Activated B cell treated with CpG ODN at 0.5 μM for 24 hours (primary cell): Measurements from ENCODE around the gene EML1. TPM values are rescaled to one million over a fixed set of nuclear protein-coding genes. Genes with fewer than 3 reads are reported as not detected.

Experiments
- ATAC-seq: fragments of 200-7000 bp; cut with Tn5 transposase; one replicate; pipeline ENCODE4 v1.10.0; 2021; ENCODE audit warnings: low read depth, mild to moderate bottlenecking, moderate library complexity
- CTCF ChIA-PET: fragments of 350-600 bp; sonication (Branson Sonifier 250); formaldehyde crosslinking; loops from one replicate; lab custom pipeline; 2021; ENCODE audit warnings: antibody characterized with exemption; lab: Charles Lee
- POLR2A ChIA-PET: fragments of 350-600 bp; sonication (Branson Sonifier 250); formaldehyde crosslinking; loops from one replicate; lab custom pipeline; 2021; ENCODE audit warnings: antibody characterized with exemption; lab: Charles Lee
- DNase-seq: peaks from one replicate; pipeline ENCODE4 v3.0.0; 2022
- H3K27ac Mint-ChIP-seq: one replicate; pipeline ENCODE4 v1.8.0; 2020; ENCODE audit warnings: mixed read lengths
- H3K27me3 Mint-ChIP-seq: one replicate; pipeline ENCODE4 v1.8.0; 2021; ENCODE audit warnings: mixed read lengths
- H3K36me3 Mint-ChIP-seq: one replicate; pipeline ENCODE4 v1.8.0; 2021; ENCODE audit warnings: low read depth, mixed read lengths
- H3K4me1 Mint-ChIP-seq: one replicate; pipeline ENCODE4 v1.8.0; 2021; ENCODE audit warnings: mixed read lengths
- H3K4me3 Mint-ChIP-seq: one replicate; pipeline ENCODE4 v1.8.0; 2020; ENCODE audit warnings: mild to moderate bottlenecking, mixed read lengths
- H3K9me3 Mint-ChIP-seq: one replicate; pipeline ENCODE4 v1.8.0; 2020; ENCODE audit warnings: mixed read lengths
- CTCF ChIP-seq: fragments of 200-600 bp; IDR thresholded peaks from one replicate; pipeline ENCODE4 v1.8.0; 2022; ENCODE audit warnings: antibody characterized with exemption, mild to moderate bottlenecking
- intact Hi-C: fragments of 100-400 bp; cut with micrococcal nuclease; formaldehyde crosslinking; loops from one replicate; pipeline ENCODE4 v1.15.1; 2024
- total RNA-seq: library from RNA; stranded (reverse); gene quantifications from 2 replicates; pipeline ENCODE4 v1.2.3, GENCODE V29; 2022

The EML1 gene
- total RNA-seq, 1 donor from 2014 or later = not detected

- DNase-seq = no peak
- ATAC-seq = no peak
- ChIA-PET CTCF (no interaction called here), POLR2A (no interaction called here)
- H3K4me1 Mint-ChIP-seq = no peaks in the 10 kb centered on the region
- no peak overlapping the region for H3K4me3 Mint-ChIP-seq
- no peaks in the 10 kb centered on the region for H3K36me3 Mint-ChIP-seq
- intact Hi-C loops = no loop called here
- H3K27ac Mint-ChIP-seq = no peak overlapping the region
- H3K9me3 Mint-ChIP-seq = no peaks in the 10 kb centered on the region
- no peak for TF ChIP-seq CTCF
- peaks cover 19% of the 10 kb centered on the region for H3K27me3 Mint-ChIP-seq
These were observed 68.9 kb downstream of the EML1 start for GRCh38 chr14:99862136-99862535.

GRCh38 chr14:99863059-99863458, 69.8 kb downstream of the EML1 start:
- POLR2A ChIA-PET = no interaction called here
- intact Hi-C loops = no loop called here
- no peak for TF ChIP-seq CTCF
- no peak for DNase-seq
- peaks cover 15% of the 10 kb centered on the region for H3K27me3 Mint-ChIP-seq
- CTCF ChIA-PET = no interaction called here
- H3K4me3 Mint-ChIP-seq = no peak overlapping the region
- H3K9me3 Mint-ChIP-seq = no peaks in the 10 kb centered on the region
- H3K27ac Mint-ChIP-seq = no peak overlapping the region
- no peaks in the 10 kb centered on the region for H3K36me3 Mint-ChIP-seq
- H3K4me1 Mint-ChIP-seq = no peaks in the 10 kb centered on the region
- no peak for ATAC-seq

GRCh38 chr14:99865408-99865807, 72.2 kb downstream of the EML1 start:
- CTCF ChIA-PET = no interaction called here
- Mint-ChIP-seq H3K27ac (no peak overlapping the region), H3K36me3 (no peaks in the 10 kb centered on the region), H3K4me3 (no peak overlapping the region), H3K4me1 (no peaks in the 10 kb centered on the region), H3K27me3 (peaks cover 15% of the 10 kb centered on the region), H3K9me3 (no peaks in the 10 kb centered on the region)
- ATAC-seq (no peak), DNase-seq (no peak)
- intact Hi-C loops = no loop called here
- POLR2A ChIA-PET = no interaction called here
- no peak for TF ChIP-seq CTCF

GRCh38 chr14:99870617-99871016, 77.4 kb downstream of the EML1 start:
- DNase-seq = no peak
- Mint-ChIP-seq H3K4me3 (no peak overlapping the region), H3K27me3 (peaks cover 27% of the 10 kb centered on the region), H3K36me3 (no peaks in the 10 kb centered on the region), H3K27ac (no peak overlapping the region), H3K9me3 (no peaks in the 10 kb centered on the region), H3K4me1 (no peaks in the 10 kb centered on the region)
- intact Hi-C loops = no loop called here
- ChIA-PET CTCF (no interaction called here), POLR2A (no interaction called here)
- ATAC-seq = no peak
- no peak for TF ChIP-seq CTCF

- Mint-ChIP-seq H3K4me1 (no peaks in the 10 kb centered on the region), H3K36me3 (no peaks in the 10 kb centered on the region), H3K27ac (no peak overlapping the region), H3K4me3 (no peak overlapping the region), H3K27me3 (peaks cover 34% of the 10 kb centered on the region), H3K9me3 (no peaks in the 10 kb centered on the region)
- intact Hi-C loops = no loop called here
- no peak for TF ChIP-seq CTCF
- DNase-seq = no peak
- ATAC-seq = no peak
- ChIA-PET CTCF (no interaction called here), POLR2A (no interaction called here)
These were observed 78.6 kb downstream of the EML1 start for GRCh38 chr14:99871771-99872170.
